ENCODE results near the gene RABEPK.

Gene RABEPK

DNA sequence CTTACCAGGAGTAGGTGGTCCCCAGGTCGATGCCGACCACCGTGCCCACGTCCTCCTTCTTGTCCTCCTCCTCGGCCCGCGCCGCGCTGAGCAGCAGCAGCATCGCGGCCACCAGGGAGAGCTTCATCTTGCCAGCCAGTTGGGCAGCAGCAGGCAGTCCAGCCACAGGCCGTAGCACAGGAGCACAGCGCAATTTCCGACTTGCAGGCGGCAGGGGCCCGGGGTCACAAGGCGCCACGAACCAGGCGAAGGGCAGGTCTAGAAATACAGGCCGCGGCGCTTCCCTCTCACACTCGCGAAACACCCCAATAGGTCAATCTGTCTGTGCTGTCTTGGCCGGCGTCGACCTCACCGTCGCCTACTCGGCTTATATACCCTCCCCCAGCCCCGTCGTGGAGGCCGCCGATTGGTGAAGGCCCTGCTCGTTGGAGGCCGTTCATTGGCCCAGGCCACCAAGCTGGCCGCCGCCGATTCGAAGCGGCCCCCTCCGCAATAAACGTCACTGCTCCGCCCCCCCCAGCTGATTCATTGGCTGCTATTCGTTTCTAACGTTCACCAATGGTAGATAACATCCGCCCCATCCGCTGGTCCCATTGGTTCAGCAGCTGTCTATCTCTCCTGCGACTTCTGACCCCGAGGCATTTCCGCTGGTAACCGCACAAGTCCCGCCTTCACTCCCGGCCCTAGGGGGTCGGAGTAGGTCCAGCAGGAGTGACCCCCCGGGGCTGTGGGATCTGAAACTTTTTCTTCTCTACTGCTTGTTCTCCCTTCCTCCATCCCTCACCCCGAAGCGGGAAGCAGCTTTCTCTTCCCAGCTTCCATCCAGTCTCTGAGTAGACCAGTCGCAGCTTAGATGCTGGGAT is 40.9 kb downstream of the RABEPK start, which contains the start of gene HSPA5:
HSPA5 (minus strand) TSS at position 344 of the 863 bp plus-strand sequence; CDS start at position 127, 217 bp downstream.
- peaks cover 46% of the 10 kb centered on the region for H3K36me3 ChIP-seq (ENCODE audit: insufficient read depth, insufficient read length, low read length)
- no peak for TF ChIP-seq SUZ12 (IDR thresholded peaks at IDR 0.05; ENCODE audit: extremely low read depth, insufficient read depth, insufficient read length)
- TF ChIP-seq ZNF274 (IDR thresholded peaks at IDR 0.05; ENCODE audit: low read depth, low read length): no peak
- TF ChIP-seq YY1 (IDR thresholded peaks at IDR 0.05; ENCODE audit: insufficient read depth, insufficient read length): no peak

DNA sequence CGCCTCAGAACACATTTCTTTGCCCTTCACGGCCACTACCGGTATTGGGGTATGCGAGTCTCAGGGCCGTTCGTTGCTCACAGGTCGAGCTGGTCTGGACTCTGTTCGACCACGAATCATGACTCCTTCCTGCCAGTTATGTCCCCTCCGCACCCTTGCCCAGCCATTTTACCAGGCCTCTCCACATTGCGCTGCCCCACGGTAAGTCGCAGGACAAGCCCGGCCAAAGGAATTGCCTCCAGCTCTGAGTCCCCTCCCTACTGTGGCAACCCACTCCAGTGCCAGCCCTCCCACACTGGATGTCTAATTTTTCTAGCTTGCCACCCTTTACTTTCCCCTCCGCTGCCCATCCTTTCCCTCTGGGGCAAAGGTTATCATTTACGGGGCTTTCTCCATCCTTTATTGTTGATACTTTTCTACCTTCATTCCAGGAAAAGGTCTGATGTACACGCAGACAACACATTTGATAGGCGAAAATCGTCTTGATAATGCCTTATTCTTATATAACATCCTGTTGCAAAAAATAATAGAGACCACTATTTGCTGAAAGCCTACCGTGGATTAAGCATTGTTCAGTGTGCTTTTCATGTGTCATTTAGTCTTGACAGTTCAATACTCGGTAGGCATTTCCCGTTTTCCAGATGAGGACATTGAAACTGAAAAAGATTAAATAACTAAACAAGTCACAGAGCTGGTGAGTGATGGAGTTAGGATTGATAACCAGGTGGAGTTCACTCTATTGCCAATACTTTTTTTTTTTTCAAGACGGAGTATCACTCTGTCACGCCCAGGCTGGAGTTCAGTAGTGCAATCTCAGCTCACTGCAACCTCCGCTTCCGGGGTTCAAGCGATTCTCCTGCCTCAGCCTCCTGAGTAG is 41.8 kb downstream of the RABEPK start:
- H3K4me1 ChIP-seq (ENCODE audit: insufficient read depth, insufficient read length): no peaks in the 10 kb centered on the region
- H3K9me3 ChIP-seq (ENCODE audit: insufficient read depth, low read length): no peaks in the 10 kb centered on the region
- peak overlapping the region; percentile 100 for H3K4me3 ChIP-seq (ENCODE audit: insufficient read length, low read depth)
- no peak for TF ChIP-seq ZNF274 (IDR thresholded peaks at IDR 0.05; ENCODE audit: low read depth, low read length)
- no peak for TF ChIP-seq SUZ12 (IDR thresholded peaks at IDR 0.05; ENCODE audit: extremely low read depth, insufficient read depth, insufficient read length)
- no peak for TF ChIP-seq YY1 (IDR thresholded peaks at IDR 0.05; ENCODE audit: insufficient read depth, insufficient read length)
- H3K36me3 ChIP-seq (ENCODE audit: insufficient read depth, insufficient read length, low read length): peaks cover 38% of the 10 kb centered on the region
- peak overlapping the region; percentile 98 for H3K9ac ChIP-seq (ENCODE audit: insufficient read length, low read depth)
- no peaks in the 10 kb centered on the region for H3K27me3 ChIP-seq (ENCODE audit: insufficient read depth, insufficient read length)
- DNase-seq (ENCODE audit: low read depth, low spot score): no peak

More for the DNA sequence above, 40.9 kb downstream of the RABEPK start, which contains the start of gene HSPA5:
- DNase-seq (ENCODE audit: low read depth, low spot score): peak; percentile 99
- Histone ChIP-seq H3K4me1 (ENCODE audit: insufficient read depth, insufficient read length) (no peaks in the 10 kb centered on the region), H3K27me3 (ENCODE audit: insufficient read depth, insufficient read length) (no peaks in the 10 kb centered on the region), H3K9ac (ENCODE audit: insufficient read length, low read depth) (peak within 1 kb of the TSS; percentile 98), H3K4me3 (ENCODE audit: insufficient read length, low read depth) (peak within 1 kb of the TSS; percentile 100), H3K9me3 (ENCODE audit: insufficient read depth, low read length) (no peaks in the 10 kb centered on the region)

DNA sequence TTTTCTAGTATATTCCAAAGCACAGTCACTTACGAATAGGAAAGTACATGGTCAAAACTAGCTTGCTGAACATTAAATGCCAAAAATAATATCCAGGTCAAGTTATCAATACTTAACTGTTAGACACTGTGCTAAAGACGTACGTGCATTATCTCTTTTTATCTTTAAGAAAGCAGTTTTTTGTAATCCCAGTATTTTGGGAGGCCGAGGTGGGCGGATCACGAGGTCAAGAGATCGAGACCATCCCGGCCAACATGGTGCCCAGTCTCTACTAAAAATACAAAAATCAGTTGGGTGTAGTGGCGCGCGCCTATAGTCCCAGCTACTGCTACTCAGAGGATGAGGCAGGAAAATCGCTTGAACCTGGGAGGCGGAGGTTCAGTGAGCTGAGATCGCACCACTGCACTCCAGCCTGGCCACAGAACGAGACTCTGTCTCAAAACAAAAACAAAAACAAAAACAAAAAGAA is 43.5 kb downstream of the RABEPK start:
- Histone ChIP-seq H3K36me3 (ENCODE audit: insufficient read depth, insufficient read length, low read length) (peaks cover 21% of the 10 kb centered on the region), H3K9me3 (ENCODE audit: insufficient read depth, low read length) (no peaks in the 10 kb centered on the region), H3K4me3 (ENCODE audit: insufficient read length, low read depth) (no peak overlapping the region), H3K9ac (ENCODE audit: insufficient read length, low read depth) (no peak overlapping the region), H3K4me1 (ENCODE audit: insufficient read depth, insufficient read length) (no peaks in the 10 kb centered on the region), H3K27me3 (ENCODE audit: insufficient read depth, insufficient read length) (no peaks in the 10 kb centered on the region)
- TF ChIP-seq ZNF274 (IDR thresholded peaks at IDR 0.05; ENCODE audit: low read depth, low read length) (no peak), YY1 (IDR thresholded peaks at IDR 0.05; ENCODE audit: insufficient read depth, insufficient read length) (no peak), SUZ12 (IDR thresholded peaks at IDR 0.05; ENCODE audit: extremely low read depth, insufficient read depth, insufficient read length) (no peak)
- no peak for DNase-seq (ENCODE audit: low read depth, low spot score)

DNA sequence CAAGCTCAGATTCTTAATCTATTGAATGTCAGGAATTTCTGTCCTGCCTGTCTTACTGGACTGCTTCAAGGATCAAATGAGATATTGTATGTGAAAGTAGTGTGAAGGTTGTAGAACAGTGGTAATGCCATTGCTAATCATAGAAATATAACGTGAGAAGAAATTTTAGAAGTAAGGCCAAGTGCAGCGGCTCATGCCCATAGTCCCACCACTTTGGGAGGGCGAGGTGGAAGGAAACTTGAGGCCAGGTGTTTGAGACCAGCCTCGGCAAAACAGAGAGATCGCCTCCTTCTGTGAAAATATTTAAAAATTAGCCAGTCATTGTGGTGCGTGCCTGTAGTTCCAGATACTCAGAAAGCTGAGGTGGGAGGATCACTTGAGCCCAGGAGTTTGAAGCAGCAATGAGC is 45.9 kb downstream of the RABEPK start:
- TF ChIP-seq ZNF274 (IDR thresholded peaks at IDR 0.05; ENCODE audit: low read depth, low read length): no peak
- TF ChIP-seq YY1 (IDR thresholded peaks at IDR 0.05; ENCODE audit: insufficient read depth, insufficient read length): no peak
- TF ChIP-seq SUZ12 (IDR thresholded peaks at IDR 0.05; ENCODE audit: extremely low read depth, insufficient read depth, insufficient read length): no peak
- DNase-seq (ENCODE audit: low read depth, low spot score): no peak
- Histone ChIP-seq H3K9me3 (ENCODE audit: insufficient read depth, low read length) (no peaks in the 10 kb centered on the region), H3K9ac (ENCODE audit: insufficient read length, low read depth) (no peak overlapping the region), H3K4me3 (ENCODE audit: insufficient read length, low read depth) (no peak overlapping the region), H3K4me1 (ENCODE audit: insufficient read depth, insufficient read length) (no peaks in the 10 kb centered on the region), H3K27me3 (ENCODE audit: insufficient read depth, insufficient read length) (no peaks in the 10 kb centered on the region), H3K36me3 (ENCODE audit: insufficient read depth, insufficient read length, low read length) (no peaks in the 10 kb centered on the region)

DNA sequence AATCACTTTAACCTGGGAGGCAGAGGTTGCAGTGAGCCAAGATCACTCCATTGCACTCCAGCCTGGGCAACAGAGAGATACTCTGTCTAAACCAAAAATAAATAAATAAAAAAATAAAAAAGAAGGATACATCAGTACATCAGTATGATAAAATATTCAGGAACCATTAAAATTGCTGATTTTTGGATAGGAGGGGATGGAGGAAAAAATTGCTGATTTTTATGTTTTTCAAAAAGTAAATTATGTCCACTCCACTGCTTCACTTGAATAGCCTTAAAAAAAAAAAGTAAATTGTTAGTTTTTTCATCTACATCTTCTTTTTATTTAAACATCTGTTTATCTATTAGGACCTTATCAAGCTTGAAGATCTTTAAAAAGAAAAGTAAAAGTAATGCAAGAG is 53.9 kb downstream of the RABEPK start:
- H3K9me3 ChIP-seq (ENCODE audit: insufficient read depth, low read length): no peaks in the 10 kb centered on the region
- H3K27me3 ChIP-seq (ENCODE audit: insufficient read depth, insufficient read length): no peaks in the 10 kb centered on the region
- DNase-seq (ENCODE audit: low read depth, low spot score): no peak
- TF ChIP-seq SUZ12 (IDR thresholded peaks at IDR 0.05; ENCODE audit: extremely low read depth, insufficient read depth, insufficient read length) (no peak), YY1 (IDR thresholded peaks at IDR 0.05; ENCODE audit: insufficient read depth, insufficient read length) (no peak)
- no peaks in the 10 kb centered on the region for H3K4me1 ChIP-seq (ENCODE audit: insufficient read depth, insufficient read length)
- H3K36me3 ChIP-seq (ENCODE audit: insufficient read depth, insufficient read length, low read length): no peaks in the 10 kb centered on the region
- H3K9ac ChIP-seq (ENCODE audit: insufficient read length, low read depth): no peak overlapping the region
- no peak overlapping the region for H3K4me3 ChIP-seq (ENCODE audit: insufficient read length, low read depth)

DNA sequence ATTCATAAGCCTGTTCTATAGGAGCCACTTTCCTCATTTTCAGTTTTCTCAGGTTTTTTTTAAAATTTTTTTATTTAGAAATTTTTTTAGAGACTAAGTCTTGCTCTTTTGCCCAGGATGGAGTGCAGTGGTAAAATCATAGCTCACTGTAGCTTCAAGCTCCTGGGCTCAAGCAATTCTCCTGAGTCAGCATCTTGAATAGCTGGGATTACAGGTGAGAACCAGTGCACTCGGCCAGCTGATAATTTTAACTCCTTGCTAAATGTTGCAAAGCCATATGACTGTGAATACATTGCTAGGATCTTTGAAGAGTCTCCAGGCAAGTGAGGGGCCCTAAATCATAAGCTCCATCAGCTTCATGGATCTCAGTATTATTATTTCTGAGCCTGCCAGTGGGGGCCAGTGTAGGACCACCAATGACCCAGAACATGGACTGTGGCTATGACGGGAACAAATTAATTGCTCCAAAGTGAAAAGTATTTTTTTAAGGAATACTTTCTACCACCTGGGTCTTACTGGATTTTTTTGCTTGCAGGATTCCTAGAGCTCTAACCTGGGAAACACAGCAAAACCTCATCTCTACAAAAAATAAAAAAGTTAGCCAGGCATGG is 55.5 kb downstream of the RABEPK start:
- DNase-seq (ENCODE audit: low read depth, low spot score): no peak
- no peaks in the 10 kb centered on the region for H3K27me3 ChIP-seq (ENCODE audit: insufficient read depth, insufficient read length)

More for the DNA sequence above, 55.5 kb downstream of the RABEPK start:
- H3K4me1 ChIP-seq (ENCODE audit: insufficient read depth, insufficient read length): no peaks in the 10 kb centered on the region
- H3K9ac ChIP-seq (ENCODE audit: insufficient read length, low read depth): no peak overlapping the region
- H3K4me3 ChIP-seq (ENCODE audit: insufficient read length, low read depth): no peak overlapping the region
- TF ChIP-seq YY1 (IDR thresholded peaks at IDR 0.05; ENCODE audit: insufficient read depth, insufficient read length): no peak
- no peak for TF ChIP-seq SUZ12 (IDR thresholded peaks at IDR 0.05; ENCODE audit: extremely low read depth, insufficient read depth, insufficient read length)
- no peak for TF ChIP-seq ZNF274 (IDR thresholded peaks at IDR 0.05; ENCODE audit: low read depth, low read length)
- no peaks in the 10 kb centered on the region for H3K36me3 ChIP-seq (ENCODE audit: insufficient read depth, insufficient read length, low read length)
- H3K9me3 ChIP-seq (ENCODE audit: insufficient read depth, low read length): no peaks in the 10 kb centered on the region

Measured in NT2/D1 (cell line).